SK-N-SH (cell line): ENCODE measurements around the gene ROMO1. TPM values are rescaled to one million over a fixed set of nuclear protein-coding genes. Genes with fewer than 3 reads are reported as not detected.

Source experiments
- CTCF ChIA-PET: fragments of 300-600, 350-600 bp; formaldehyde crosslinking; extraction: SDS; loops from one replicate; lab custom pipeline; 2021; lab: Yijun Ruan, JAX
- POLR2A ChIA-PET: fragments of 350-600 bp; sonication (Branson Sonifier 250); formaldehyde crosslinking; extraction: SDS; loops from one replicate; lab custom pipeline; 2020; ENCODE audit warnings: antibody characterized with exemption, inconsistent platforms; lab: Yijun Ruan, JAX
- DNase-seq: peaks from one replicate; pipeline ENCODE4 v3.0.0; 2012
- H2AFZ ChIP-seq: fragments of 200-600 bp; sonication (generic); 2 replicates; pipeline ENCODE4 v1.8.1; 2016; ENCODE audit warnings: antibody characterized with exemption, mild to moderate bottlenecking, low read depth
- H3F3A ChIP-seq: fragments of 200-600 bp; sonication (generic); replicated peaks from 2 replicates; pipeline ENCODE3; 2016; ENCODE audit warnings: antibody characterized with exemption, mild to moderate bottlenecking; ENCODE audit not compliant: insufficient read depth
- H3K27ac ChIP-seq, 2 experiments: fragments of 200-500 bp in 1 of 2; fragments of 200-600 bp in 1 of 2; sonication (Bioruptor generic) in 1 of 2; sonication (generic), shearing (Covaris generic) in 1 of 2; 2 replicates each; pipeline versions ENCODE4 v1.5.1 to v1.6.1; 2014 to 2016; ENCODE audit warnings: low read depth in 2 of 2, inconsistent platforms in 1 of 2, low read length in 1 of 2, mild to moderate bottlenecking in 1 of 2, mixed read lengths in 1 of 2
- H3K27me3 ChIP-seq: fragments of 200-600 bp; sonication (generic), shearing (Covaris generic); 2 replicates; pipeline ENCODE4 v1.6.1; 2016; ENCODE audit warnings: mixed run types; ENCODE audit not compliant: insufficient read depth
- H3K36me3 ChIP-seq, 2 experiments: fragments of 200-500 bp in 1 of 2; fragments of 200-600 bp in 1 of 2; sonication (Bioruptor generic) in 1 of 2; sonication (generic) in 1 of 2; replicated peaks in 1 of 2; 2 replicates each; pipeline versions ENCODE3 to v1.5.1; 2014 to 2016; ENCODE audit warnings: low read length in 1 of 2, mild to moderate bottlenecking in 1 of 2; ENCODE audit not compliant: insufficient read depth in 2 of 2, control insufficient read depth in 1 of 2
- H3K4me1 ChIP-seq, 2 experiments: fragments of 200-500 bp in 1 of 2; fragments of 200-600 bp in 1 of 2; sonication (Bioruptor generic) in 1 of 2; sonication (generic), shearing (Covaris generic) in 1 of 2; 2 replicates each; pipeline versions ENCODE4 v1.5.1 to v1.6.1; 2014 to 2016; ENCODE audit warnings: low read depth in 1 of 2, low read length in 1 of 2, mixed run types in 1 of 2; ENCODE audit not compliant: insufficient read depth in 2 of 2, control insufficient read depth in 1 of 2
- H3K4me2 ChIP-seq: fragments of 200-600 bp; sonication (generic), shearing (Covaris generic); 2 replicates; pipeline ENCODE4 v1.6.1; 2017; ENCODE audit warnings: mixed run types
- H3K4me3 ChIP-seq, 2 experiments: fragments of 200-500 bp in 1 of 2; fragments of 200-600 bp in 1 of 2; sonication (Bioruptor generic) in 1 of 2; sonication (generic), shearing (Covaris generic) in 1 of 2; 2 replicates each; pipeline versions ENCODE4 v1.5.1 to v1.8.1; 2014 to 2016; ENCODE audit warnings: low read depth in 2 of 2, inconsistent platforms in 1 of 2, low read length in 1 of 2, mild to moderate bottlenecking in 1 of 2, mixed read lengths in 1 of 2, moderate library complexity in 1 of 2
- H3K79me2 ChIP-seq: fragments of 200-600 bp; sonication (generic); 2 replicates; pipeline ENCODE4 v1.8.1; 2017; ENCODE audit warnings: mild to moderate bottlenecking; ENCODE audit not compliant: insufficient read depth
- H3K9ac ChIP-seq: fragments of 200-600 bp; sonication (generic); 2 replicates; pipeline ENCODE4 v1.6.1; 2017; ENCODE audit warnings: mixed run types
- H3K9me2 ChIP-seq: fragments of 200-600 bp; sonication (generic); 2 replicates; pipeline ENCODE4 v1.6.1; 2017; ENCODE audit warnings: mixed run types
- H3K9me3 ChIP-seq: fragments of 200-600 bp; sonication (generic); 2 replicates; pipeline ENCODE4 v1.6.1; 2017; ENCODE audit warnings: mixed run types, mild to moderate bottlenecking, moderate library complexity
- H4K20me1 ChIP-seq: fragments of 200-600 bp; sonication (generic); 2 replicates; pipeline ENCODE4 v1.6.1; 2017; ENCODE audit warnings: mild to moderate bottlenecking, mixed run types; ENCODE audit not compliant: insufficient read depth
- CHD2 ChIP-seq: fragments of 150-350 bp; IDR thresholded peaks from 2 replicates; pipeline ENCODE4 v1.6.1; 2018; ENCODE audit warnings: low read length; ENCODE audit not compliant: partially characterized antibody
- ELF1 ChIP-seq: IDR thresholded peaks from 2 replicates; pipeline ENCODE4 v1.4.0; 2012
- EZH2phosphoT487 ChIP-seq: fragments of 200-600 bp; sonication (generic); IDR thresholded peaks from 2 replicates; pipeline ENCODE4 v1.6.1; 2017; ENCODE audit warnings: low read depth, mixed run types, mild to moderate bottlenecking, antibody characterized with exemption, moderate library complexity, borderline replicate concordance
- FOSL2 ChIP-seq: IDR thresholded peaks from 2 replicates; pipeline ENCODE4 v1.4.0; 2012; ENCODE audit warnings: low read depth, mild to moderate bottlenecking, moderate library complexity, borderline replicate concordance
- FOXM1 ChIP-seq: IDR thresholded peaks from 2 replicates; pipeline ENCODE4 v1.4.0; 2012; ENCODE audit warnings: low read depth, mild to moderate bottlenecking
- GATA2 ChIP-seq: sonication (generic); formaldehyde crosslinking; IDR thresholded peaks from 2 replicates; pipeline ENCODE4 v1.5.0; 2020; ENCODE audit warnings: mild to moderate bottlenecking, missing genetic modification reagents
- IRF3 ChIP-seq: fragments of 150-350 bp; IDR thresholded peaks from 2 replicates; pipeline ENCODE4 v1.6.1; 2016; ENCODE audit warnings: mild to moderate bottlenecking, low read depth, low read length
- JUND ChIP-seq: IDR thresholded peaks from 2 replicates; pipeline ENCODE4 v1.4.0; 2012
- MEF2A ChIP-seq: IDR thresholded peaks from 2 replicates; pipeline ENCODE4 v1.4.0; 2012; ENCODE audit warnings: low read depth, borderline replicate concordance
- PBX3 ChIP-seq: IDR thresholded peaks from 2 replicates; pipeline ENCODE4; 2012
- RCOR1 ChIP-seq: fragments of 150-350 bp; IDR thresholded peaks from 2 replicates; pipeline ENCODE4 v1.6.1; 2017; ENCODE audit warnings: antibody characterized with exemption, low read length
- REST ChIP-seq: IDR thresholded peaks from 2 replicates; pipeline ENCODE4 v1.6.1; 2012; ENCODE audit warnings: mild to moderate bottlenecking, low read depth, low read length, moderate library complexity
- SIN3A ChIP-seq: IDR thresholded peaks from 2 replicates; pipeline ENCODE4 v1.6.1; 2012; ENCODE audit warnings: low read depth, mild to moderate bottlenecking, low read length, moderate library complexity, borderline replicate concordance
- SMC3 ChIP-seq: IDR thresholded peaks from 2 replicates; pipeline ENCODE4 v1.6.1; 2012; ENCODE audit warnings: low read depth, low read length, improper control_type of control experiment
- TAF1 ChIP-seq: IDR thresholded peaks from 2 replicates; pipeline ENCODE4 v1.6.1; 2012; ENCODE audit warnings: low read depth, mild to moderate bottlenecking, low read length, moderate library complexity, borderline replicate concordance
- TCF12 ChIP-seq: IDR thresholded peaks from 2 replicates; pipeline ENCODE4 v1.4.0; 2012
- TEAD4 ChIP-seq: IDR thresholded peaks from 2 replicates; pipeline ENCODE4 v1.4.0; 2012; ENCODE audit warnings: mild to moderate bottlenecking, borderline replicate concordance; ENCODE audit not compliant: insufficient read depth
- USF2 ChIP-seq: fragments of 150-350 bp; IDR thresholded peaks from 2 replicates; pipeline ENCODE4 v1.6.1; 2017; ENCODE audit warnings: antibody characterized with exemption, low read length, low read depth, borderline replicate concordance
- WGBS: methylation state at CpG from one replicate; pipeline ENCODE4 v1.1.6; 2017; ENCODE audit warnings: low lambda C conversion rate; 5-methylcytosine and 5-hydroxymethylcytosine counted together
- polyA plus RNA-seq, 3 experiments: library from polyadenylated mRNA; depleted of rRNA; stranded (reverse); fragments of >200 nt; gene quantifications; 2 replicates each; pipeline ENCODE4 v1.2.3, GENCODE V29; 2012

The ROMO1 gene
- polyA plus RNA-seq, 1 of the 3 experiments (the other 2 are of a cell fraction) = 1,273 TPM

GRCh38 chr20:35729283-35729807, 30.1 kb downstream of the ROMO1 start:
- Histone ChIP-seq H3K4me3 (no peak overlapping the region), H3K36me3 (peaks cover 86 to 100% of the 10 kb centered on the region in 2 experiments), H4K20me1 (peaks cover 99% of the 10 kb centered on the region), H3K27ac (no peak overlapping the region), H3K4me1 (peaks cover 2 to 9% of the 10 kb centered on the region in 2 experiments; a peak in 1 of 4 replicates), H2AFZ (no peak overlapping the region), H3K9ac (no peak overlapping the region), H3K27me3 (no peaks in the 10 kb centered on the region), H3K4me2 (no peak overlapping the region), H3K9me2 (no peaks in the 10 kb centered on the region), H3F3A (peaks cover 46% of the 10 kb centered on the region), H3K79me2 (peaks cover 100% of the 10 kb centered on the region), H3K9me3 (no peaks in the 10 kb centered on the region)
- POLR2A ChIA-PET = no interaction called here
- WGBS = 95% methylated on average over 7 of the region's 7 CpGs
- TF ChIP-seq FOSL2 (no peak), MEF2A (no peak), FOXM1 (no peak), GATA2 (no peak), JUND (no peak), IRF3 (no peak), CHD2 (no peak), SMC3 (no peak), SIN3A (no peak), EZH2phosphoT487 (no peak), PBX3 (no peak), ELF1 (no peak), TAF1 (no peak), RCOR1 (no peak), TEAD4 (no peak)
- DNase-seq = no peak
- CTCF ChIA-PET = interaction anchor here (0.8 to 1.5 kb wide), 3 partner anchors 10 to 234 kb away, joined by 3 read pairs; partner anchors contain the start of gene SCAND1

- ChIA-PET POLR2A (interaction anchor here (0.8 kb wide), 1 partner anchor 12 kb away, joined by 10 read pairs; the partner anchor contains the start of gene RBM39), CTCF (interaction anchor here (0.8 to 1.9 kb wide), 7 partner anchors 9 to 233 kb away, joined by 3 to 7 read pairs (median 4); partner anchors contain the start of gene SCAND1)
- H3K9me2 ChIP-seq = no peaks in the 10 kb centered on the region
- no peak overlapping the region for H3K4me2 ChIP-seq
- WGBS = 82% methylated on average over 2 of the region's 2 CpGs
- H2AFZ ChIP-seq = no peak overlapping the region
- peaks cover 100% of the 10 kb centered on the region for H3K79me2 ChIP-seq
- no peaks in the 10 kb centered on the region for H3K27me3 ChIP-seq
- H3K9ac ChIP-seq = 0 out of 2 replicates have a peak overlapping the region, but pooled peaks have one; percentile 1
- peak overlapping the region in 1 of 2 experiments; percentile 10; a peak in 1 of 4 replicates for H3K27ac ChIP-seq
- H3K4me3 ChIP-seq = no peak overlapping the region
- DNase-seq = no peak
- H3F3A ChIP-seq = peaks cover 49% of the 10 kb centered on the region
- H3K36me3 ChIP-seq = peaks cover 86 to 100% of the 10 kb centered on the region in 2 experiments
- H4K20me1 ChIP-seq = peaks cover 99% of the 10 kb centered on the region
- peaks cover 2 to 9% of the 10 kb centered on the region in 2 experiments; a peak in 2 of 4 replicates for H3K4me1 ChIP-seq
- no peaks in the 10 kb centered on the region for H3K9me3 ChIP-seq
- no peak for TF ChIP-seq IRF3
- TF ChIP-seq FOSL2 = no peak
- TF ChIP-seq TAF1 = no peak
- TF ChIP-seq USF2 = no peak
- no peak for TF ChIP-seq TCF12
- TF ChIP-seq REST = no peak
Measured at GRCh38 chr20:35729836-35730582, 30.8 kb downstream of the ROMO1 start.
